ENCODE data around the gene STMN3.
"Not testable (repeated sequence)": the region's sequence is repeated elsewhere in the genome, so short reads cannot be mapped to it uniquely, and the experiment has no call there.

The STMN3 gene

DNA sequence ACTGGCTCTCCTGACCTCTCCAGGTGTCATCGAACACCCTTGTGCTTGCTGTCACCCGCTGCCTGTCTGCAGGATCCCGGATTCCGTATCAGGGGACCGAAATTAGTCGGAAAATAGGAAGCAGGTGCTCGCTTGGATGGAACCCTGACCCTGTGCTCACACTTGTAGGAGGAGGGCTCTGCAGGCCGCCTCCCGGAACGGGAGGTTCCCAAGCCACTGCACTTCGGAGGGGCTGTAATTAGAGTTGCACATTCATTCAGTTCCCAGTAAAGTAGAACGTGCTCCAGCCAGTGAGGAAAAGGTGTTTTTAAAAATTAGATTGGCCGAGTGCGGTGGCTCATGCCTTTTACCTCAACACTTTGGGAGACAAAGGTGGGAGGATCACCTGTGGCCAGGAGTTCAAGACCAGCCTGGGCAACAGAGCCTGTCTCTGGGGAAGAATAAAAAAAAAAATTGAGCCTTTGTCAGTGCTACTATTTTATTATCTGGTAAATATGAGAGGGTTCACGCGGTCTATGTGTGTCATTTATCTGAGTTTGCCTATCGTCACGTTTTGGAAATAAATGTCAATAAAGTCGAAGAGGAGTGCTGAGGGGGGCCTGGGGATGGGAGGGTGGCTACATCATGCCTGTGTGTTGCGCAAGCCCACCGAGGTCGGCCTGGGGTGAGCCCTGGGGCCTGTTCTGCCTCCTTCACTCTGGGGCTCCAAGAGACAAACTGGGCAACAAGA, 24.8 kb downstream of the STMN3 start:
- DNase-seq = peak; percentile 84

DNA sequence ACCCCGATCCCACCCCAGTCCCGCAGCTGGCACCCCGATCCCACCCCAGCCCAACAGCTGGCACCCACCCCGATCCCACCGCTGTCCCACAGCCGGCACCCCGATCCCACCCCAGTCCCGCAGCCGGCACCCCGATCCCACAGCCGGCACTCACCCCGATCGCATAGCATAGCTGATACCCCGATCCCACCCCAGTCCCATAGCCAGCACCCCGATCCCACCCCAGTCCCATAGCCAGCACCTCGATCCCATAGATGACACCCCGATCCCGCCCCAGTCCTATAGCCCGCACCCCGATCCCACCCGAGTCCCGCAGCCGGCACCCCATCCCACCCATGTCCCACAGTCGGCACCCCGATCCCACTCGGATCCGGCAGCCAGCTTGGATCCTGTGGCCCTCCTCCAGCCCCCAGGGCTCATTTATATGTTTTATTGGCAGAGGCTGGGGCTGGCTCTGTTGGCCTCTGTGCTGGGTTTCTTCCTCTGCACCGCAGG, 25.4 kb downstream of the STMN3 start:
- DNase-seq = peak; percentile 70

DNA sequence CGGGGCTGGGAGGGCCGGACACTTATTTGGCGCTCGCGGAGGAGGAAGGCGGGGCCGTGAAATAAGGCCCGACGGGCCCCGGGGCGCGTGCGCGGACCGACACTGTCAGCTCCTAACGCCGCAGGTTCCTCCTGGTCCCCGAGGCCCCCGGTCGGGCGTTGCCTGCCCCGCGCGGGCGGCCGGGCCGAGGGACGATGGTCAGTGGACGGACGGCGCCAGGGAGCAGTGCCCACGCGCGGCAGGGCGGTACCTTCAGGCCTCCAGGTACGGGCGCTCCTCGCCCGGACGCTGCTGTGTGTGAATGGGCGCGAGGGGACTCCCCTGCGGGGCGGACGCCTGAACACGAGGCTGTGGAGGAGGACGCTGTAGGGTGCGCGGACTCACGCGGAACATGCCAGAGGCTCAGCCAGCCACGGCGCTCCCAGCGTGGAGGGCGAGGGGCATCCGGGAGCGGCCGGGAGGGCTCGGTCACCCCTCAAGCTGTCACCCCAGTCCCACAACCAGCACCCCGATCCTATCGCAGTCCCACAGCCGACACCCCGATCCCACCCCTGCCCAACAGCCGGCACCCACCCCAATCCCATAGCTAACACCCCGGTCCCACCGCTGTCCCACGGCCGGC, 26.0 kb downstream of the STMN3 start:
- peak; percentile 97 for DNase-seq

DNA sequence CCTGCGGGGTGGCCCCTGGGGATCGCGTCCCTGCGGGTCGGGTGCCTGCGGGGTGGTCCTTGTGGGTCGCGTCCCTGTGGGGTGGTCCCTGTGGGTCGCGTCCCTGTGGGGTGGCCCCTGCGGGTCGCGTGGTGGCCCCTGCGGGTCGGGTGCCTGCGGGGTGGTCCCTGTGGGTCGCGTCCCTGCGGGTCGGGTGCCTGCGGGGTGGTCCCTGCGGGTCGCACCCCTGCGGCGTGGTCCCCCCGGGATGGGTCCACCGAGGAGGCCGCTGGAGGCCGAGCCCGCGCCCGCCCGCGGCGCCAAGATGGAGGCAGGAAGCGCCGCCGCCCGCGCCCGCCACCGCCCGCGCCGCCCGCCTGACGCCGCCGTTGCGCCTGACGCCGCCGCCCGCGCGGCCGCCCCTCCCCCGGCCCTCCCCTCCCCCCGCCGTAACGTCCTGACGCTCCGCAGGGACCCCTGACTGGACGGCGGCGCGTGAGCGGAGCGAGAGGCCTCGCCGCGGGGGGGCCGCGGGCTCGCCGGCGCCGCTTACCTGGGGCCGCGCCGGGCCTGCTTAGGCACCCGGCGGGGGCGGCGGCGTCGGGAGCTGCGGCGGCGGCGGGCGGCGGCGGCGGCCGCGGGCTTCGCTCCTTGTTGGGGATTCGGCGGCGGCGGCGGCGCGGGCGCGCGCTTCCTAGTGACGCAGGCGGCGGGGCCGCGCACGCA, 26.6 kb downstream of the STMN3 start, which contains the start of gene GMEB2:
GMEB2 (minus strand) TSS at position 678 of the 705 bp plus-strand sequence. CDS start 7,704 bp downstream, outside the sequence.
- peak; percentile 88 for DNase-seq

DNA sequence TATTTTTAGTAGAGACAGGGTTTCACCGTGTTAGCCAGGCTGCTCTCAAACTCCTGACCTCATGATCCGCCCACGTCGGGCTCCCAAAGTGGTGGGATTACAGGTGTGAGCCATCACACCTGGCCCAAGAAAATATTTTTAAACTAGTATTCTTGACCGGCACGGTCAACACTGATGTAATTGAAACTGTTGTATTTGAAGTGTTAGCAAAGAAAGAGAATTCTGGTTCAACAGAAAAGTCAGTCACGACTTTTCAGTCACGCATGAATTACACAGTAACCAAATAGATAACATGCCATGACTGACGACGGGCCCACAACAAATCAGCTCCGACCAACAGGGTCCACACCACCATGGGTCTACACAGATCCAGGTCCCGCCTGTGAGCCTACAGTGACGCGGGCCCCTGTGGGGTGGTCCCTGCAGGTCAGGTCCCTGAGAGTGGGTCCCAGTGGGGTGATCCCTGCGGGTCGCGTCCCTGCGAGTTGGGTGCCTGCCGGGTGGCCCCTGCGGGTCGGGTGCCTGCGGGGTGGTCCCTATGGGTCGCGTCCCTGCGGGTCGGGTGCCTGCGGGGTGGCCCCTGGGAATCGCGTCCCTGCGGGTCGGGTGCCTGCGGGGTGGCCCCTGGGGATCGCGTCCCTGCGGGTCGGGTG, 27.3 kb downstream of the STMN3 start:
- peak; percentile 75 for DNase-seq

DNA sequence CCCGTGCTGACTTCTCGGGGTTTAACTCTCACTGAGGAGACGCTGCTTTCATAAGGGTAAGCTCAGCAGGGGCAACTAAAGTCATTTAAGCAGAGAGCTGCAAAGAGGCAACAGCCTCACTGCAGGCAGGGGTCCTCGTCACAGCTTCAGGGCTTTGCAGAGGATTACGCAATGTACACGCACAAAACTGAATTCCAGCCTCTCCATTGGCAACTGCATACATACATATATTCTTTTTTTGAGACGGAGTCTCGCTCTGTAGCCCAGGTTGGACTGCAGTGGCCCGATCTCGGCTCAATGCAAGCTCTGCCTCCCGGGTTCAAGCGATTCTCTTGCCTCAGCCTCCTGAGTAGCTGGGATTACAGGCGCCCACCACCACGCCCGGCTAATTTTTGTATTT, 28.7 kb downstream of the STMN3 start:
- DNase-seq = no peak

DNA sequence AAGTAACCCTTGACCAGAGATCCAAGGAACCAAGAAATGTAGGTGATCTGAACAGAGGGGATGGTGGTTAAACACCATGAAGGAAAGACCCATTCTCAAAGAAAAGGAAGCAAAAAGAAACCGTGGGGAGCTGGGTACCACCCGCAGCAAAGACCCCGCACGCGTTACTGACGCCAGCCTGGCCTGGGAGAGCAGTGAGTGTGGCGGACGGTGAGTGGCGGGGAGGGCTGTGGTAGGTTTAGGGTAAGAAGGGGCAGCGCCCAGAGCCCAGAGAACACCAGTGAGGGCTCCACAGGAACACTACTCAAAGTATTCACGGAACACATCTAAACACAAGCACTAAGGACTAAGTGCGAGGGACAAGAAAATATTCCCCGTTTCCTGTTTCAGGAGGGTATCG, 30.5 kb downstream of the STMN3 start:
- no peak for DNase-seq

DNA sequence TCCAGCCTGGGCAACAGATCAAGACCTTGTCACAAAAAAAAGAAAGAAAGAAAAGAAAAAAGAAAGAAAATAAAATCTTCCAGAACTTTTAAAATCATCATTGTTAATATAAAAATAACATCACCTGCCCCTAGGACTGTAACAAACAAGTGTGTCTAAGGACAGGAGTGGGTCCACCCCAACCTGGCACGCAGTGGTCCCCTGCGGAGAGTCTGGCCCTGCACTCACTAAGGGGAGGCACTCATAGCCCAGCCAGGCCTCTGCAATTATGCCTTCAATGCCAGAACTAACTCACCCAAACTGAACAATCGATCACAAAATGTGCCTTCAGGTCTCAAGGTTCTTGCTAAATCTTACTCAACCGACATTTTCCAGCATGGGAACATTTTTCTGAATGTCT, 31.1 kb downstream of the STMN3 start:
- DNase-seq = no peak

DNA sequence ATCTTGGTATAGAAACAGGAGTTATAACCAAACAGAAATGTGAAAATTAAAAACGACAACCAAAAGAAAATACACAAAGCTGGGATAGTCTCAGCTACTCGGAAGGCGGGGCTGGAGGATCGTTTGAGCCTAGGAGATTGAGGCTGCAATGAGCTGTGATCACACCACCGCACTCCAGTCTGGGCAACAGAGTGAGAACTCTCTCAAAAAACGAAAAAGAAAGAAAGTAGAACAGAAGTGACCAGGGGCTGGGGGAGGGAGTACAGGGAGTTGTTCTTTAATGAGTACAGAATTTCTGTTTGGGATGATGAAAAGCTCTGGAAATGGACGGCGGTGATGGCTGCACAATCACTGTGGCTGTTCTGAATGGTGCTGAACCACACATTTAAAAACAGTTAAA, 32.2 kb downstream of the STMN3 start:
- DNase-seq = no peak

DNA sequence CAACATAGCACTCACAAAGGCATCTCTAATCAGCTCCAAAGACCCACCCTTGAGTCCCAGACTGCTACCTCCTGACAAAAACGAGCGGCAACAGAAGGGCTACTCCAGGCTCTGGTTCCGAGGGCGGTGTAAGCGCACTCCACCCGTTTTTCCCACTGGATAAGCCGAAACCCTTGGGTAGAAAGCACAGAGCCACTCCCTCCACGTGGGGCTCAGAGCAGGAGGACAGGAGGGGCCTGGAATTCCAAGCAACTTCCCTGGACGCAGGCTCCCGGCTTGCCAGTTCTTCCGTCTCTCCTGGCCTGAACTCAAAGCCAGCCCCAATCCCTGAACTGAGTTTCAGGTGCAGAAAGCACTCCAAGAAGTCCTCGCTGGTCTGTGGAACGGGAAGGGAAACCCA, 33.7 kb downstream of the STMN3 start:
- no peak for DNase-seq

DNA sequence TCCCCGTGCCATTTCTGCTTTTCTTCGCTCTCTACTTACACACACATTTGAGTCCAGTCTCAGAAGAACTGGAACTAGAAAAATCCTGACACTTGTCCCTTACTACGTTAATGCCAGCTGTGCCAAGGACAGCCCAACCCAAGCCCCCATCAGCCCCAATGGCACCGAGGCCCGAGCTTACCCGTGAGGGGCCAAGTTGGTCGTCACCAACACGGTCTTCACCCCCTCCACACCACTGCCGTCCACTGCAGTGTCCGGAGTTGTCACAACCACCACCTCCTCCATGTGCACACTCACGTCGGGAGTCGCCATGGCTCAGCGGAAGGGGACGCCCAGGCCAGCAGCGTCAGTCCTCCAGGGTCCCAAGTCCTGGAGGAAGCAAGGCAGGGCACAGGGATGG, 34.1 kb downstream of the STMN3 start:
- DNase-seq = no peak

DNA sequence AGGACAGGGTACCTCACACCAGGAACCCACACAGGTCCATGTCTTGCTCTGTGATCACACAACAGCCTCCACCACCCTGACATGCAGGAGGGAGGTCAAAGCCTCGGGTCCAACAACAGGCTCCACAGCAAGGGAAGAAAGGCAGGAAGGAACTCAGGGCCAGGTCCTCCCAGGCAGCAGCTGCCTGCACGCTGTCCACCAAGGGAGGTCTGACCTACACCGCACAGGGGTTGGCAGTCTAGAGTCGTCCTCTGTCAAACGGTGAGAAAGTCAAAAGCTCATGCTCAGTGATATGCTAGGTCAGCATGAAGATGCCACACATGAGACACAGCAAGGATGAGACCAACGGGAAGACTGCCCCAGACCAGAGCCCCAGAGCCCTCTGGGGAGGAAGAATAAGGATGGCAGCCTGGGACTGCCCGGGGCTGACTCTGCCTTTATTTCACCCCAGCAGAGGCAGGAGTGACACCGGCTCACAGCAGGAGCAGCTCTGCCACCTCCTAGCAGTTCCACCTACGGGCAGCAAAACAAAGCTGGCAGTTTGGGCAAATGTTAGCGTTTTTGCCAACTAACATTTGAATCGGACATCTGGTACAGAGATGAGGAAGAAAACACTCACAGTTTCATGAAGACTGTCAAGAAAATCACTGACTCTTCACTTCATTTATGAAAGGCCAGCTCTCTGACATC, 34.8 kb downstream of the STMN3 start:
- DNase-seq = no peak

DNA sequence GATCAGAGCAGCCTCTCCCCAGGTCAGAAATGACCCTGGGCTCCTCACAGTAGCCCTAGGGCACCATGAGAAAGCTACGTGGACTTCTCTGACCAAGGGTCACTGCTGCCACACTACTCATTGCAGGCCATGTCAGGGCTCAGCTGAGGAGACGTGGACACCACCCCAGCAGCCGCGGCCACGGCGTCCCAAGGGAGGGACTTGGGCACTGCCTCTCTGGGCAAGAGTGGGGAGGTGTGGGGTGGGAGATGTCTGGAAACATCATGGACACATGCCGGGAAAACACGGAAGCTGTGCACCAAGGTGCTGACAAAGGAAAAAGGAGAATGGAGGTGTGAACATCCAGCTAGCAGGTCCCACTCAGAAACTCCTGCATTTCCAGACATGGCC, 35.4 kb downstream of the STMN3 start:
- no peak for DNase-seq

DNA sequence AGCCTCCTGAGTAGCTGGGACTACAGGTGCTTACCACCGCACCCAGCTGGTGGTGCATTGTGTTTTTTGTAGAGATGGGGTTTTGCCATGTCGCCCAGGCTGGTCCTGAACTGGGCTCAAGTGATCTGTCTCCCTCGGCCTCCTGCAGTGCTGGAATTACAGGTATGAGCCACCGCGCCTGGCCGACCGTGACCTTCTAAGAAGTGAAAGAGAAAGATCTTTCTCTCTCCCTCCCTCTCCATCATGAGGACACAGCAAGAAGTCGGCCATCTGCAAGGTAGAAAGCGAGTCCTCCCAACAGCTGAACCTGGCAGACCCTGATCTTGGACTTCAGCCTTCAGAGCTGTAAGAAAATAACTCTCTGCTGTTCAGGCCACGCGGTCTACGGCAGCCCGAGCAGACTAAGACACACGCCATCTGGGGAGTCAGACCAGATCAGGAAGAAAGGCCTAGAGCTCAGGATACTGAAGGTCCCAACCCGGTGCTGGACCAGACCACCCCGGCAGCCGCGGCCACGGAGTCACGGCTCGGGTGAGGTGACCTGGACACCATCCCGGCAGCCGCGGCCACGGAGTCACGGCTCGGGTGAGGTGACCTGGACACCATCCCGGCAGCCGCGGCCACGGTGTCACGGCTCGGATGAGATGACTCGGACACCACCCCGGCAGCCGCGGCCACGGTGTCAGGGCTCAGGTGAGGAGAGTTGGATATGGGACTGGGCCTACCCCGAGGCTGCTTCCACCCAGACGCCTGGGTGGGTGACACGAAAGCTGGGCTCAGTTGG, 35.9 kb downstream of the STMN3 start:
- DNase-seq = no peak

DNA sequence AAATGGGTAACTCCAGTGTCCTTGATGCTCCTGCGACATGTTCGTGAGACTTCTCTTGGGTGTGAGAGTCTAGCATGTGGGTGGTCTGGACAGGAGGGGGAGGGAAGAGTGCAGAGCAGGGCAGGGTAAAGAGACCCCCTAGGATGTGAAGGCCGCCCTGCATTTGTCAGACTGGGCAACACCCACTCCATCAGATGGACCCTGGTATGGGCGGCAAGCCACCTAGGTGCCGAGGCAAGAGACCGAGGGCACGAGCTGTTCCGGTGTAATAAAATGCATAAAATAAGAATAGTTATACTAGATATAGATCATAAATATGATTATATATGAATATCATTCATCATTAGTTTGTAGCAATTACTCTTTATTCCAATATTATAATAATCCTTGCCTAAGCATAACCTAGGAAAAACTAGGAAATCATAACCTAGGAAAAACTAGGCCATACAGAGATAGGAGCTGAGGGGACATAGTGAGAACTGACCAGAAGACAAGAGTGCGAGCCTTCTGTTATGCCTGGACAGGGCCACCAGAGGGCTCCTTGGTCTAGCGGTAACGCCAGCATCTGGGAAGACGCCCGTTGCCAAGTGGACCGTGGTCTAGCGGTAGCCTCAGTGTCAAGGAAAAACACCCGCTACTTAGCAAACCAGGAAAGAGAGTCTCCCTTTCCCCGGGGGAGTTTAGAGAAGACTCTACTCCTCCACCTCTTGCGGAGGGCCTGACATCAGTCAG, 39.2 kb downstream of the STMN3 start:
- not testable (repeated sequence) for DNase-seq

DNA sequence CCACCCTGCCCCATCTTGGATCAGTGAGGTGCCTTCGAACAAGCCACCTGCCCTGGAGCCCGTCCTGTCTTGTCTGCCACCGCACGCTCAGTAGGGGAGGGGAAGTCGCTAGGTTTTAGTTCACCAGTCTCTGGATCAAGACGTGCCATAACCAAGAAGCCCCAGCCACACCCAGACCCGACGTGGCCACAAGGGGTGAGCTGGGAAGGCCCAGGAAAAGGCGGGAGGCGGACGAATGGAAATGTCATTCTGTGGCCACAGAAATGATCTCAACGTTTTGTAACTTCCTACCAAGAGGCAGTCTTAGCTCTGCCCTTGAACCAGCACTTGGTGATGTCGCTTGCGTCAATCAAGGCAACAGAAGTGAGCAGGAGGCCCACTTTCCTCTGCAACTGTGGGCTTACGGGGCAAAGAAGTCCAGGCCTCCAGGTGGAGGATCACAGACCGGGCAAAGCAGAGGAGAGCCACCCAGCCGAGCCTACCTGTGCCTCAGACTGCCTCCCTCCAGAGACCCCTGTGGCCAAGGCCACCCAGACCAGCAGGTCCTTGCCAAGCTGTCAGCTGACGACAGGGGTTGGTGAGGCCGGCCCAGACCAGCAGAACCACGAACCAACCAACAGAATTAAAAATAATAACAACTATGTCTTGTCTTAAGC, 40.8 kb downstream of the STMN3 start:
- DNase-seq = no peak

DNA sequence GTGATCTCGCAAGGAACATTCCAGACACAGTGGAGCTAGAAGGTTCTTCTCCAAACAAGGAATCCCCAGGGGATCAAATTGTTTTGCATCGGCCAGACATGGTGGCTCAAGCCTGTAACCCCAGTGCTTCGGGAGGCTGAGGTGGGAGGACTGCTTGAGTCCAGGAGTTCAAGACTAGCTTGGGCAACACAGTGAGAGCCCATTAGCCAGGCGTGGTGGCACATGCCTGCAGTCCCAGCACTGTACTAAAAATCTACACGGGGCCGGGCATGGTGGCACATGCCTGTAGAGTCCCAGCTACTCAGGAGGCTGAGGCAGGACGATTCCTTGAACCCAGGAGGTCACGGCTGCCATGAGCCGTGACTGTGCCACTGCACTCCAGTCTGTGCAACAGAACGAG, 41.6 kb downstream of the STMN3 start:
- DNase-seq = no peak

DNA sequence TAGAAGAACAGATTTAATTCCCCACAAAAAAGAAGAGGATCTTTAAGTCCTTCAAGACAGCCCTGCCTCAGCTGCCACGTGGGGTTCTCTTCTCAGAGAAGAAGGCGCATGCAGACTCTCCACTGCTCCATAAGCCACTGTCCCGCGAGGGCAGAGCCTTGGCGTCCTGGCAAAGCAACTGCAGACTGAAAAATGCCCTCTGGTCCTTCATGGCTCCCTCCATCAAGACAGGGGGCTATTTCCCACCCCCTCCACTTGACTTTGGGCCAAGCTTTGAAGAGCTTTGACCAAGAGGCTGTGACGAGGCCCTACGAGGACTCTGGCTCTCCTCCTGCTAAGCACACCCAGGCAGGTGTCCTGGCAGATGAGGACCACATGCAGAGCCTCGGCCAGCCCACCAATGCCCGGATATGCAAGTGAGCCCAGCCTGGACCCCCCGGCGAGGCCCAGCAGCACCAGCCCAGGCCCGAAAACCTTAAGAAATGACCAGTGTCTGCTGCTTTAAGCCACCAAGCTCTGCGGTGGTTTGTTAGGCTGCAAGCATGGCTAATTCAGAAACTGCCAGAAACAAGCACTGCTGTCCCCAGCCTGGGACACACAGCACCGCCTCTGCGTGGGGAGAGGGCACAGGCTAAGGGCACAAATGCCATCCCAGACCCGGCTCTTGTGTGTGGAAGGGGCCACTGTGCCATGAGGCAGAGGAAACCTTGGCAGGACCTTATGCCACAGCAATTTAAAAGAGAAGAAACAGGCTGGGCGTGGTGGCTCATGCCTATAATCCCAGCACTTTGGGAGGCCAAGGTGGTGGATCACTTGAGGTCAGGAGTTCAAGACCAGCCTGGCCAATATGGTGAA, 42.4 kb downstream of the STMN3 start:
- no peak for DNase-seq

DNA sequence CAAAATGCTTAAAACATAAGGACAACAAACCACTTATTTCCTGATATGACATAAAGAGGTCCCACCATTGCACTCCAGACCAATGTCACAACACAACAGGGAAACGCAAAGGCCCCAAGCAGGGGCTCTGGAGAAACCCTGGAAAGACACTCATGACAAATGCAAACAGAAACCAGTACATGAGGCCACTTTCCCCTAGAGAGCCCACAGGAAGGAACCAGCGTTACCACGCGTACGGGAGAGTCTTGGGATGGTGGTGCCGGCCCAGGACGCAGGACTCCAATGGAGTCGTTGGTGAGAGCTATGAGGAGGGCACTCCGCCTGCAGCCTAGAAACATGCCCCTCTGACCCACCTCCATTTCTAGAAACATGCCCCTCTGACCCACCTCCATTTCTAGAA, 46.5 kb downstream of the STMN3 start:
- DNase-seq = no peak

DNA sequence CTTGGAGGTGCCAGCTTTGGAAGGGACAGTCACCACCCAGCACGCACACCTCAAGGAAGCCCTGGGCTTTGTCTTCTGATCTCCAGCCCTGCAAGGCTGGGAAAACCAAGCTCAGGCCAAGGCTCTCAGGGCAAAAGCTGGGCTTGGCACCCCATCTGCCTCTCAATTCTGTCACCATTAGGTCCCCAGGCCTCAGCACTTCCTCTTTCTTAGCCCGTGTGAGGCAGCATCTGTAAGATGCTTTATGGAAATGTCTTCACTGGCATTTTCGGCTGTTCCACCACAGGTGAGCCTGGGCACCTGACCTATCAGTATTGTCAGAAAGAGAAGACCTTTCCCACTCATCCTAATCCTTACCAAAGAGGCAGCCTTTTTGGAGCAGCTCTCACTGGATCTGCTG, 50.9 kb downstream of the STMN3 start:
- DNase-seq = no peak
